HL-60 (cell line): ENCODE data around the gene POLR1A.

Experiments
- DNase-seq, 2 experiments: peaks; one replicate each; pipeline ENCODE4 v3.0.0-alpha.2; 2010 to 2020; ENCODE audit warnings: low read depth in 1 of 2, low spot score in 1 of 2
- H3K27ac ChIP-seq: fragments of 250-450 bp; sonication (Bioruptor Pico); replicated peaks from 2 replicates; pipeline ENCODE4 v1.5.1; 2020; ENCODE audit warnings: mild to moderate bottlenecking, moderate library complexity
- H3K27me3 ChIP-seq: fragments of 250-450 bp; sonication (Bioruptor Pico); 2 replicates; pipeline ENCODE4 v1.5.1; 2021; ENCODE audit warnings: mild to moderate bottlenecking, moderate library complexity; ENCODE audit not compliant: insufficient read depth, poor library complexity, severe bottlenecking
- H3K4me3 ChIP-seq: replicated peaks from 2 replicates; pipeline ENCODE4 v1.5.1; 2011; ENCODE audit warnings: mild to moderate bottlenecking, control low read depth, low read length; ENCODE audit not compliant: insufficient read depth
- GABPA ChIP-seq: IDR thresholded peaks from 2 replicates; pipeline ENCODE4 v1.6.1; 2012; ENCODE audit warnings: low read depth
- POLR2AphosphoS5 ChIP-seq: IDR thresholded peaks from 2 replicates; pipeline ENCODE4 v1.6.1; 2012; ENCODE audit warnings: low read depth
- REST ChIP-seq: IDR thresholded peaks from 2 replicates; pipeline ENCODE4 v1.6.1; 2012; ENCODE audit warnings: low read depth; ENCODE audit not compliant: insufficient replicate concordance
- SPI1 ChIP-seq: IDR thresholded peaks from 2 replicates; pipeline ENCODE4 v1.6.1; 2012; ENCODE audit warnings: low read depth, mild to moderate bottlenecking, borderline replicate concordance
- TF ChIP-seq, protein P1 (sequence below): IDR thresholded peaks from one replicate; pipeline ENCODE4 v1.5.1; 2011; ENCODE audit warnings: low read length, control low read depth, inconsistent platforms; ENCODE audit not compliant: insufficient read depth

POLR1A gene

GRCh38 chr2:86055314-86055713 is 50.4 kb downstream of the POLR1A start:
- Histone ChIP-seq H3K27ac (no peak overlapping the region), H3K27me3 (no peaks in the 10 kb centered on the region), H3K4me3 (no peak overlapping the region)
- no peak for DNase-seq
- TF ChIP-seq POLR2AphosphoS5, result no peak

- Histone ChIP-seq H3K27me3 (no peaks in the 10 kb centered on the region), H3K4me3 (no peak overlapping the region), H3K27ac (no peak overlapping the region)
- TF ChIP-seq SPI1 (no peak), REST (no peak), POLR2AphosphoS5 (no peak)
- no peak for DNase-seq
These were observed 51.1 kb downstream of the POLR1A start for GRCh38 chr2:86054535-86055082.

- no peak for DNase-seq
- H3K27me3 ChIP-seq, result no peaks in the 10 kb centered on the region
- TF ChIP-seq, protein P1, sequence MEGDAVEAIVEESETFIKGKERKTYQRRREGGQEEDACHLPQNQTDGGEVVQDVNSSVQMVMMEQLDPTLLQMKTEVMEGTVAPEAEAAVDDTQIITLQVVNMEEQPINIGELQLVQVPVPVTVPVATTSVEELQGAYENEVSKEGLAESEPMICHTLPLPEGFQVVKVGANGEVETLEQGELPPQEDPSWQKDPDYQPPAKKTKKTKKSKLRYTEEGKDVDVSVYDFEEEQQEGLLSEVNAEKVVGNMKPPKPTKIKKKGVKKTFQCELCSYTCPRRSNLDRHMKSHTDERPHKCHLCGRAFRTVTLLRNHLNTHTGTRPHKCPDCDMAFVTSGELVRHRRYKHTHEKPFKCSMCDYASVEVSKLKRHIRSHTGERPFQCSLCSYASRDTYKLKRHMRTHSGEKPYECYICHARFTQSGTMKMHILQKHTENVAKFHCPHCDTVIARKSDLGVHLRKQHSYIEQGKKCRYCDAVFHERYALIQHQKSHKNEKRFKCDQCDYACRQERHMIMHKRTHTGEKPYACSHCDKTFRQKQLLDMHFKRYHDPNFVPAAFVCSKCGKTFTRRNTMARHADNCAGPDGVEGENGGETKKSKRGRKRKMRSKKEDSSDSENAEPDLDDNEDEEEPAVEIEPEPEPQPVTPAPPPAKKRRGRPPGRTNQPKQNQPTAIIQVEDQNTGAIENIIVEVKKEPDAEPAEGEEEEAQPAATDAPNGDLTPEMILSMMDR, result no peak
- TF ChIP-seq GABPA, result no peak
- H3K4me3 ChIP-seq, result no peak overlapping the region
- no peak overlapping the region for H3K27ac ChIP-seq
These were observed 52.5 kb downstream of the POLR1A start for GRCh38 chr2:86053166-86053565.

DNA sequence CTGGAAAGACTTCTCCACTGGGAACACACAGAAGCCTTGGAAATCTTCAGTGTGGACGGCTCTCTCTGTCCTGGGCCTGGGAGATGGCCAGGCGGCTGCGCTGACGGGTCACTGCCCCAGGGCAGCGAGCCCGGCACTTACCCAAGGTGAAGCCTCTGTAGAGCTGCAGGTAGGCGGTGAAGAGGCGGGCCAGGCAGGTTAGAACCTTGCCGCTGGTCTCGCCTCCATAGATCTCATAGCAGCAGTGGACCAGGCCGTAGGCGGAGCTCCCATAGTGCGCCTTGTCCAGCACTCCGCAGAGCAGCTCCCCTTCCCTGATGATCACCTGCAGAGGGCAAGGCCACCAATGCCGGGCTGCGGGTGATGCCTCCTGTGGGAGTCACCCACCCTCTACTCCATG is 53.0 kb downstream of the POLR1A start:
- no peak for TF ChIP-seq POLR2AphosphoS5
- TF ChIP-seq REST, result no peak
- TF ChIP-seq SPI1, result no peak
- TF ChIP-seq, protein P1, result no peak
- no peak for TF ChIP-seq GABPA
- DNase-seq, result no peak
- Histone ChIP-seq H3K27me3 (no peaks in the 10 kb centered on the region), H3K27ac (no peak overlapping the region), H3K4me3 (no peak overlapping the region)

GRCh38 chr2:86052265-86052664 is 53.4 kb downstream of the POLR1A start:
- H3K27me3 ChIP-seq, result no peaks in the 10 kb centered on the region
- TF ChIP-seq GABPA, result no peak
- TF ChIP-seq, protein P1, result no peak
- TF ChIP-seq POLR2AphosphoS5, result no peak
- TF ChIP-seq SPI1, result no peak
- TF ChIP-seq REST, result no peak
- no peak overlapping the region for H3K4me3 ChIP-seq
- no peak overlapping the region for H3K27ac ChIP-seq
- DNase-seq, result no peak
